ENCODE measurements around the gene NFRKB. TPM values are rescaled to one million over a fixed set of nuclear protein-coding genes. Genes with fewer than 3 reads are reported as not detected.

NFRKB gene
- total and polyA plus RNA-seq, 10 of the 15 experiments (the other 5 are each of a cell fraction or from before 2014, with no cell fraction given) = 3.7 to 21.7 (median 14.1) TPM

DNA sequence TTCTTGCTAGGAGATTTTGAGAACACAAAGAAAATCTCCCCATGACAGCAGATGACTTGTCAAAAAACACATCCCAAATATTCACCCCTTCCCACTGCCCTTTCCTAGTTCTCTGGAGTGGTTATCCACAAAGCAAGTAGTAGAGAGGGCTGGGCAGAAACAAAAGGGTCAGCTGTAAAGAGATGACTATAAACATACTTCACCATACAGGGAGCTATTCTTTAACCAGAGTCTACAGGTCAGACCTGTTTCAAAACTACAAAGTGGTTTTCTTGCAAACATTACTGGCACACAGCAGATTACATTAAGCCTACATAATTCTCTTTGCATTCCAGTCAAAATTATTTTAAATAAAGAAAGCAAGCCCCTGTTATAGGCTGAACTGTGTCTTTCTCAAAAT, 47.7 kb upstream of the NFRKB start:
- POLR2A ChIA-PET = no interaction called here
- ATAC-seq (no peak), DNase-seq (ENCODE audit: low read depth, low spot score) (no peak), FAIRE-seq (no peak)
- no peak for TF ChIP-seq SIN3A (IDR thresholded peaks at IDR 0.05; ENCODE audit: low read depth, low read length)
- no peak for TF ChIP-seq CHD2 (IDR thresholded peaks at IDR 0.05; ENCODE audit: borderline replicate concordance, low read depth, low read length)
- no peak for TF ChIP-seq IKZF1 (conservative IDR thresholded peaks at IDR 0.05)
- no peak for TF ChIP-seq NR2F1 (conservative IDR thresholded peaks at IDR 0.05)
- no peaks in the 10 kb centered on the region for H3K79me2 ChIP-seq (ENCODE audit: control insufficient read depth, insufficient read depth, low read length)
- RAD21 ChIA-PET (ENCODE audit: unreplicated experiment) = no interaction called here
- H3K4me1 ChIP-seq (ENCODE audit: control insufficient read depth, insufficient read depth, low read length) = peaks cover 6% of the 10 kb centered on the region
- in situ Hi-C loops (cut with MboI) (no loop called here), intact Hi-C loops (cut with micrococcal nuclease; ENCODE audit: unreplicated experiment) (no loop called here)
- no peak overlapping the region for H3K4me3 ChIP-seq
- H3K27me3 ChIP-seq (replicated peaks in 1 of 2; ENCODE audit: control insufficient read depth in 2 of 2, insufficient read depth in 2 of 2, low read length in 1 of 2) = no peaks in the 10 kb centered on the region
- no peak overlapping the region for H3K4me2 ChIP-seq (ENCODE audit: control insufficient read depth, insufficient read depth)
- SMC1A ChIA-PET (ENCODE audit: uncharacterized antibody, unreplicated experiment) = interaction anchor here (1.0 kb wide), 1 partner anchor 12 kb away, joined by 3 read pairs; no protein-coding TSS in a partner anchor
- H2AFZ ChIP-seq (ENCODE audit: control insufficient read depth, low read depth, low read length) = no peak overlapping the region
- no TSS peak for BruUV-seq (replicated peaks)
- no peaks in the 10 kb centered on the region for H3K9me3 ChIP-seq (replicated peaks; ENCODE audit: control insufficient read depth, insufficient read depth, low read length)
- no peaks in the 10 kb centered on the region for H4K20me1 ChIP-seq (ENCODE audit: control insufficient read depth, insufficient read depth)
- peaks cover 6 to 10% of the 10 kb centered on the region in 2 experiments for H3K36me3 ChIP-seq (ENCODE audit: control insufficient read depth in 2 of 2, insufficient read depth in 2 of 2, low read length in 1 of 2)
- H3K9ac ChIP-seq (ENCODE audit: control insufficient read depth, insufficient read depth, low read length) = no peak overlapping the region
- CTCF ChIA-PET = interaction anchor here (0.8 kb wide), 1 partner anchor 19 kb away, joined by 3 read pairs; no protein-coding TSS in a partner anchor
- H3K27ac ChIP-seq (ENCODE audit: control insufficient read depth, insufficient read depth) = no peak overlapping the region

DNA sequence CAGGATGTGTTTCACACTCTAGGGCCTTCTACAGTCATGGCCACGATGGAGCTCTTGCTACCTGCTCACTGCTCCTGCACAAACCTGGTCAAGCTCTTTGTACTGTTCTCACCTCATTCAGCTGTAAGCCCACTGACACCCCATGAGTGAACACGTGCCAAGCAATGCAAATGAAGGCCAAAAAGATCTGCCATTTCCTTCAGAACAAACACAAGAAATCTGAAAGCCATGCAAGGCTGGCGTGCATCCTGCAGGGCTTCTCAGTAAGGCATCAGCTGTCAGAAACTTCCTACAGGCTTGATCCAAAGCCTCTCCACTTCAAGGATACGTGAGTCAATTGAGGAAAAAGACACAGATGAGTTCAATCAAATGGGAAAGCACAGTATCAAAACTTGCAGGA, 44.1 kb upstream of the NFRKB start:
- intact Hi-C loops (cut with micrococcal nuclease; ENCODE audit: unreplicated experiment) = no loop called here
- H3K4me3 ChIP-seq = no peak overlapping the region
- no TSS peak for BruUV-seq (replicated peaks)
- H3K27ac ChIP-seq (ENCODE audit: control insufficient read depth, insufficient read depth) = no peak overlapping the region
- ChIA-PET SMC1A (ENCODE audit: uncharacterized antibody, unreplicated experiment) (interaction anchor here (0.8 to 2.4 kb wide), 3 partner anchors 14 to 193 kb away, joined by 3 to 10 read pairs (median 5); no protein-coding TSS in a partner anchor), CTCF (interaction anchor here (0.9 to 1.5 kb wide), 5 partner anchors 8 to 193 kb away, joined by 3 to 10 read pairs (median 5); no protein-coding TSS in a partner anchor), POLR2A (no interaction called here), RAD21 (ENCODE audit: unreplicated experiment) (no interaction called here)
- no peak overlapping the region for H3K9ac ChIP-seq (ENCODE audit: control insufficient read depth, insufficient read depth, low read length)
- TF ChIP-seq ESRRA (IDR thresholded peaks at IDR 0.05; ENCODE audit: low read length) (no peak), PAX5 (IDR thresholded peaks at IDR 0.05; ENCODE audit: borderline replicate concordance, low read depth, low read length) (no peak), TBL1XR1 (IDR thresholded peaks at IDR 0.05; ENCODE audit: low read depth, low read length) (no peak), NR2F1 (conservative IDR thresholded peaks at IDR 0.05) (no peak)
- TF ChIP-seq, protein P1, sequence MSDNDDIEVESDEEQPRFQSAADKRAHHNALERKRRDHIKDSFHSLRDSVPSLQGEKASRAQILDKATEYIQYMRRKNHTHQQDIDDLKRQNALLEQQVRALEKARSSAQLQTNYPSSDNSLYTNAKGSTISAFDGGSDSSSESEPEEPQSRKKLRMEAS (IDR thresholded peaks at IDR 0.05; ENCODE audit: low read depth, low read length) = no peak
- TF ChIP-seq, protein P2, sequence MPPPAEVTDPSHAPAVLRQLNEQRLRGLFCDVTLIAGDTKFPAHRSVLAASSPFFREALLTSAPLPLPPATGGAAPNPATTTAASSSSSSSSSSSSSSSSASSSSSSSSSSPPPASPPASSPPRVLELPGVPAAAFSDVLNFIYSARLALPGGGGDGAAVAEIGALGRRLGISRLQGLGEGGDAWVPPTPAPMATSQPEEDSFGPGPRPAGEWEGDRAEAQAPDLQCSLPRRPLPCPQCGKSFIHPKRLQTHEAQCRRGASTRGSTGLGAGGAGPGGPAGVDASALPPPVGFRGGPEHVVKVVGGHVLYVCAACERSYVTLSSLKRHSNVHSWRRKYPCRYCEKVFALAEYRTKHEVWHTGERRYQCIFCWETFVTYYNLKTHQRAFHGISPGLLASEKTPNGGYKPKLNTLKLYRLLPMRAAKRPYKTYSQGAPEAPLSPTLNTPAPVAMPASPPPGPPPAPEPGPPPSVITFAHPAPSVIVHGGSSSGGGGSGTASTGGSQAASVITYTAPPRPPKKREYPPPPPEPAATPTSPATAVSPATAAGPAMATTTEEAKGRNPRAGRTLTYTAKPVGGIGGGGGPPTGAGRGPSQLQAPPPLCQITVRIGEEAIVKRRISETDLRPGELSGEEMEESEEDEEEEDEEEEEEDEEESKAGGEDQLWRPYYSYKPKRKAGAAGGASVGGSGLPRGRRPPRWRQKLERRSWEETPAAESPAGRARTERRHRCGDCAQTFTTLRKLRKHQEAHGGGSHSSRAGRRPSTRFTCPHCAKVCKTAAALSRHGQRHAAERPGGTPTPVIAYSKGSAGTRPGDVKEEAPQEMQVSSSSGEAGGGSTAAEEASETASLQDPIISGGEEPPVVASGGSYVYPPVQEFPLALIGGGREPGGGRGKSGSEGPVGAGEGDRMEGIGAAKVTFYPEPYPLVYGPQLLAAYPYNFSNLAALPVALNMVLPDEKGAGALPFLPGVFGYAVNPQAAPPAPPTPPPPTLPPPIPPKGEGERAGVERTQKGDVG (CRISPR knock-in tag; IDR thresholded peaks at IDR 0.05) = no peak
- TF ChIP-seq, protein P3, sequence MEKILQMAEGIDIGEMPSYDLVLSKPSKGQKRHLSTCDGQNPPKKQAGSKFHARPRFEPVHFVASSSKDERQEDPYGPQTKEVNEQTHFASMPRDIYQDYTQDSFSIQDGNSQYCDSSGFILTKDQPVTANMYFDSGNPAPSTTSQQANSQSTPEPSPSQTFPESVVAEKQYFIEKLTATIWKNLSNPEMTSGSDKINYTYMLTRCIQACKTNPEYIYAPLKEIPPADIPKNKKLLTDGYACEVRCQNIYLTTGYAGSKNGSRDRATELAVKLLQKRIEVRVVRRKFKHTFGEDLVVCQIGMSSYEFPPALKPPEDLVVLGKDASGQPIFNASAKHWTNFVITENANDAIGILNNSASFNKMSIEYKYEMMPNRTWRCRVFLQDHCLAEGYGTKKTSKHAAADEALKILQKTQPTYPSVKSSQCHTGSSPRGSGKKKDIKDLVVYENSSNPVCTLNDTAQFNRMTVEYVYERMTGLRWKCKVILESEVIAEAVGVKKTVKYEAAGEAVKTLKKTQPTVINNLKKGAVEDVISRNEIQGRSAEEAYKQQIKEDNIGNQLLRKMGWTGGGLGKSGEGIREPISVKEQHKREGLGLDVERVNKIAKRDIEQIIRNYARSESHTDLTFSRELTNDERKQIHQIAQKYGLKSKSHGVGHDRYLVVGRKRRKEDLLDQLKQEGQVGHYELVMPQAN (conservative IDR thresholded peaks at IDR 0.05) = no peak
- no peak for FAIRE-seq
- H3K27me3 ChIP-seq (replicated peaks in 1 of 2; ENCODE audit: control insufficient read depth in 2 of 2, insufficient read depth in 2 of 2, low read length in 1 of 2) = no peaks in the 10 kb centered on the region
- no peak overlapping the region for H3K4me2 ChIP-seq (ENCODE audit: control insufficient read depth, insufficient read depth)
- H4K20me1 ChIP-seq (ENCODE audit: control insufficient read depth, insufficient read depth) = no peaks in the 10 kb centered on the region
- no peaks in the 10 kb centered on the region for H3K79me2 ChIP-seq (ENCODE audit: control insufficient read depth, insufficient read depth, low read length)
- 28% methylated on average over 4 of the region's 4 CpGs for WGBS (ENCODE audit: insufficient coverage, insufficient replicate concordance, low lambda C conversion rate, missing lambda C conversion rate)
- H2AFZ ChIP-seq (ENCODE audit: control insufficient read depth, low read depth, low read length) = no peak overlapping the region
- peaks cover 0 to 2% of the 10 kb centered on the region in 2 experiments; a peak in 2 of 4 replicates for H3K36me3 ChIP-seq (ENCODE audit: control insufficient read depth in 2 of 2, insufficient read depth in 2 of 2, low read length in 1 of 2)
- no peaks in the 10 kb centered on the region for H3K4me1 ChIP-seq (ENCODE audit: control insufficient read depth, insufficient read depth, low read length)
- no peak for DNase-seq (ENCODE audit: low read depth, low spot score)
- no peaks in the 10 kb centered on the region for H3K9me3 ChIP-seq (replicated peaks; ENCODE audit: control insufficient read depth, insufficient read depth, low read length)
- no peak for ATAC-seq
- in situ Hi-C loops (cut with MboI) = no loop called here

All from GM12878 (cell line).